ENCODE measurements around the gene UBL7.

The UBL7 gene

DNA sequence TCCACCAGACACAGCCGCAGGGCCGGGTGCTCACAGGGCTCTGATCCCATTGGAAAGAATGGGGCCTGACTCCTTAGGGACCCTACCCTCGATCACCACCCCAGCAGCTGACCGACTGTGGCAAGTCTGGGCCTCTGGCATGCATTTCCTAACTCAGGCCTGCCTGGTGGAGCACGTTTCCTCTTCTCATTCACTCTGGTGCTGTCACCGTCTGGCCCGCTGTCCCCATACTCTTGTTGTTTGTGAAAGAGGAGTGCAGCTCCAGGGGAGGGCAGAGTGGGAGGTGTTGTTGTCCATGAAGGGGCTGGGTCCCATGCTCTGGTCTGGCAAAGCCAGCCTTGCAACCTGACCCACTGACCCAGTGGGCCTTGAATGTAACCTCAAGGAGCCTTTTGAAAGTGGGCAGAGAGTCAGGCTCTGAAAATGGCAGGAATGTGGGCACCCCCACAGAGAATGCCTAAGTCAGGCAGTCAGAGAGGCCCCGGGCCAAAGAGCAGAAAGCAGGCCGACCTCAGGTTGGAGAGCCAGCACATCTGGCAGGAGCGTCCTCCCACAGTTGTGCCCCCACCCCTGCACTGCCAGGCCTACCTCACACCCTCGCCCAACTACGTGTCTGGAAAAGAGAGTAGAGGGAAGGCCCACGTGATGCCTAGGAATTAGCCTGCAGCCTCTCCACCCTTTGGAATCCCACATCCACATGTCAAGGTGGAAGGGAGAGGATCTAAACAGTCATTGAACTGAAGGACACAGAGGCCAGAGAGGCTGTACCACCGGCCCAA is 38.1 kb downstream of the UBL7 start:
- DNase-seq: no peak

DNA sequence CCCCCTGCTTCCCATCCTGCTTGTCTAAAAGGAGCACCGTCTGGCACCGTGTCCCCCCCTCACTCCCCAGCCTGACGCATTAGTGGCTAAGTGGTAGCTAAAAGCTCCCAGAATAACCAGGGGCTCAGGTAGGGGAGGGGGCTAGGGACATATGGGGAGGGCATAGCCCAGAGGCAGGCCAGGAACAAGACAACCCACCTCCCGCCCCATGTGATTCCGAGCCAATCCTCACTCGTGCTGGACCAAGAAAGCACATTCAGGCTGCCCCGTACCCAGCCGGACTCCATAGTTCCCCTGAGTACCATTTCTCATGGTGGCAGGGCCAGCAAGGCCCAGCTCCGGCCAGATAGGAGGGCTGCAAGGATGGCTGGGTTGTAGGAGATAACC is 38.7 kb downstream of the UBL7 start:
- DNase-seq: no peak

- DNase-seq: no peak
Observed at GRCh38 chr15:74421302-74422245, 39.4 kb downstream of the UBL7 start.

DNA sequence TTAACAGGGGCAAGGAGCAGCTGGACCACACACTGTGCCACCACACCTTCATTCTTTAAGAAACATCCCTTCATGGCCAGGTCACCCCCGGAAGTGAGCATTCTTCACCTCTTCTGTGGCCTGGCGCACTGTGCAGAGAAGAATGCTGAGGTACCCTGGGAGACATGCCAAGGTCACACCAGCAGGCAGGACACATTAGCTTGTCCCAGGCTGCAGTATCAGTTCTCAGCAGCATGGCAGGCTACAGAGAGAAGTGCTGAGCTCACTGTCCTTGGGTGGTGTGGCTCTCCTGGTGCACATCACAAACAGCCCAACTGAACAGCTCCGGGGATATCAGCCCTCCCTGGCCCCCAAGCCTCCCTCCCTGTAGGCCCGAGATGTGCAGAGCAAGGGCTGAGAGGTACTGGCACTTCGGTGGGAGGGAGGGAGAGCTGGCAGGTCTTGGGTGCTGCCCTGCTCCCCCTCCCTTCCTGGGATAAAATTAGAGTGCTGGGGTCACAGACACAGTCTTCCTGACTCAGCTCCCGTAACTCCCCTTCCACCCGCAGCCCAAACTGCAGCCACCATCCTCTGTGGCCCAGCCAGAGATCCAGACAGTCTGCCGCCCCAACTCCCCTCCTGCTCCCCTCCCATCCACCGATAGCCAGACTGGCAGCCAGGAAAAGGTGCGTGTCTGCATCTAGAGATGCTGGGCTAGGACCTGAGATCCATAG is 40.6 kb downstream of the UBL7 start:
- DNase-seq: no peak

- DNase-seq: no peak
Observed at GRCh38 chr15:74419432-74419831, 41.5 kb downstream of the UBL7 start.

DNA sequence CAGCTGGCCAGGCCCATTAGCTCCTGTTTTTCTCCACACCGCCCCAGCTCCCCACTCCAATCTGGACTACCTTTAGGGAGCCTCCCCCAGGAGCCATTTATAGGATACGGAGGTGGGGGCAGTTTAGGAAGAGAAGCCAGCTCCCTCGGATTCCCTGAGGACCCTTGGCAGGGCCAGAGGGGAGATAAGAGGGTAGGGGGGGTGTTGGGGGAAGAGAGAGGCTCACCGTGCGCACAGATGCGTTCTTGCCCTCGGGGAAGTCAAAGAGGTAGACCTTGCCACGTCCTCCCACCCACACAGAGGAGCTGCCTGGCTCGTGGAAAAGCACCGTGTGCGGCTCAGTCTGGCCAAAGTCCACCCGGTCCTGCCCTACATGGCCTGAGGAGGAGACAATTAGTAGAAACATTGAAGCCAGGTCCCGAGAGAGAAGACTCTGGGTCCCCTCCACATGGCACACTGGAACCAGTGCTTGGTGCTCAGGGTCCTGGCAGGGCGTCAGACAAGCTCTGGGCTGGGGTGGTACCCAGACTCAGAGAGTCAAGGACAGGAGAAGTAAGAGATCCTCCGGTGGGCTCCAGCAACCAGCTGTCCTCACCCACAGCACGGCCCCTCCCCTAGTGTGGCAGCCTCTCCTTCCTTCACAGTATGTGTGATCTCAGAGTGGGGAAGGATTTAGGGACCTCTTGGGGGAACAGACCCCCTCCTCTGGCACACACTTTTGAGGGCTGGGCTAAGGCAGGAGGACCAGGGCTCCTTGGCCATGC is 42.2 kb downstream of the UBL7 start:
- DNase-seq: no peak

DNA sequence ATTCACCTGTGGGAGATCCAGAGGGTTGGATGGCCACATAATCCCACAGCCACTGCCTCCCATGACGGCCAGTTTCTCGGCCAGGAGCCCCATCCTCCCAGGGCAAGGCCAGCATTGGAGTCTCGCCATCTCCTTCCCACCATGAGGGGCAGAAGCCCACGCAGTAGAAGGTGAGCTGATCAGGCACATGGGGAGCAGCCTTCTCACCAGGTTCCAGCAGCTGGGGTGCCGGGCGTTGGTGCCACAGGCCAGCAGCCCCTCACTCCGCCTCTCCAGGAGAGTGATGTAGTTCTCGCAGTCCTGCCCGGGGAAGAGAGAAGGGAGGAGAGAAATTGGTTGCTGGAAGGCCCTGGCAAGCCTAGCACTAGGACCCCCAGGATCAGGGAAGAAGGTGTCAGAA is 43.3 kb downstream of the UBL7 start:
- no peak for DNase-seq

- DNase-seq: no peak
Observed at GRCh38 chr15:74417225-74417624, 43.7 kb downstream of the UBL7 start.

DNA sequence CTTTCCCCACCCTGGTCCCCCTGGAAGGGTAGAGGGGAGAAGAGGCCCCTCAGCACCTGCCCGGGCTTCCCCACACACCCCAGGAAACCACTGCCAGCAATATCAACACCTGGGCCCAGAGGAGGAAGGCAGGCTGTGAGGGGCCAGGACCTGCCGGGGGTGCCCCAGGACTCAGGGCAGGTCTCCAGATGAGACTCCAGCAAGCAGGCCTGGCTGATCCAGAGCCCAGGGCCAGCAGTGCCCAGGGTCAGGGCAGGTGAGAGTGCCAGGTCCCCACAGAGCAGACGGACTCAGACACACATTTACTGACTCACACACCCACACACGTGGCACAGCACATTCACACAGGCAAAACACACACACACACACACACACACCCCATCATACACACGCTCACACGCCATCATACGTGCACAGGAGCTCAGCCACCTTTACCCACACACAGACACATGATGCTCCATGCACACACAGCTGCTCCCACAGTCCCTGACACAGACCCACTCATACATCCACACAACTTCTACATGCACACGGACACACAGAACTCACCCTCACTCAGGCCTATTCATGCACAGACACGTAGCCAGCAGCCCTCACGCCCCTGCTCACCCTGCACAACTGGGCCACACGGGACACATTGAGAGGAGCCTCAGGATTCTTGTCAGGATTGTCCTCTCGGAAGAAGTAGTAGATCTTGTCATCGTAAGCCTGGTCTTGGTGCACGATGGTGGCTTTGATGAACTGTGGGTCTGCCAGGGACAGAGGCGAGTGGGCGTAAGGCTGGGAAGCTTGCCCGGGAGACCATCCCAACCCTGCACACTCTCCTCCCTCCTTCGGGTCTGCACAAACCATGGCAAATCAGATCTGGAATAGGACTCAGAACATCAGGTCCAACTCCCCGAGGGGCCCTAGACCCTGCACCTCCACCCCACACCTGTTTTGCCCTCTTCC is 44.7 kb downstream of the UBL7 start:
- DNase-seq: no peak

GRCh38 chr15:74414603-74415338 is 46.2 kb downstream of the UBL7 start:
- DNase-seq: no peak

GRCh38 chr15:74414081-74414580 is 46.8 kb downstream of the UBL7 start:
- no peak for DNase-seq

GRCh38 chr15:74413350-74414080 is 47.4 kb downstream of the UBL7 start:
- no peak for DNase-seq

- DNase-seq: no peak
Observed at GRCh38 chr15:74412159-74412558, 48.8 kb downstream of the UBL7 start.

GRCh38 chr15:74411686-74412085 is 49.3 kb downstream of the UBL7 start:
- DNase-seq: no peak

DNA sequence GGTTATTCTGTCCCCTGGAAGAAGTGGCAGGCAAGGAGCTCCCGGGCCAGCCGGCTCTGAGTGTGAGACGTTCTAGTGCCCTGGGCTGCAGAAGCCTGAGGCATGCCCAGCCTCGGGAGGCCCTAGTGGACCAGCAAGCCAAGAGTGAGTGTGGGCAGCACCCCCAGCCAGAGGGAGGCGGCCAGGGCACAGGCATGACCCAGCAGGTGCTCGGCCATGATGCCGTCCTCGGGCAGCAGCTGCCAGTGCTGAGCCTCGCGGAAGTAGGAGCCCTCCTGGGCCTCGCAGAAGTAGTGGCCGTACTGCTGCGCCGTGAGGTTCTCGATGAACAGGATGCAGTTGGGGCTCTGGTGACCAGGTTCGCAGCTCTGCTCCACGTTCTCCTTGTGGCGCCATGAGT is 50.5 kb downstream of the UBL7 start:
- no peak for DNase-seq

GRCh38 chr15:74409225-74409624 is 51.7 kb downstream of the UBL7 start:
- no peak for DNase-seq

DNA sequence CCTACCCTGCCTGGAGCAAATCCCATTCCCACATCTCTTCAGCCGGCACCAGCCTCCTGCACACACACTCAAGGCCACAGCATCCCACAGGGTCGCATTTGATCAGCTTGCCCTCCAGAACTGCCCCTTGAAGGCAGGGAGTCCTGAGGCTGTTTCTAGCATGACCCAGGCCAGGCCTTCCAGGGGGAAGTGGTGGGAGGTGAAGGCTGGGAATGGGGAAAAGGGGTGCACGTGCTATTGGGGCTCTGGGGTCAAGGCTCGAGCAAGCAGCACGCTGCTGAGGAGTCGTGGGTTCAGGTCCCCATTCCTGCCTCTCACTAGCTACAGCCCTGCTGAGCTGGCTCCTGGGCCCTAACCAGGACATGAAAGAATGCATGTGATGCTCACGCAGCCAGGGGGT is 52.1 kb downstream of the UBL7 start:
- DNase-seq: no peak

DNA sequence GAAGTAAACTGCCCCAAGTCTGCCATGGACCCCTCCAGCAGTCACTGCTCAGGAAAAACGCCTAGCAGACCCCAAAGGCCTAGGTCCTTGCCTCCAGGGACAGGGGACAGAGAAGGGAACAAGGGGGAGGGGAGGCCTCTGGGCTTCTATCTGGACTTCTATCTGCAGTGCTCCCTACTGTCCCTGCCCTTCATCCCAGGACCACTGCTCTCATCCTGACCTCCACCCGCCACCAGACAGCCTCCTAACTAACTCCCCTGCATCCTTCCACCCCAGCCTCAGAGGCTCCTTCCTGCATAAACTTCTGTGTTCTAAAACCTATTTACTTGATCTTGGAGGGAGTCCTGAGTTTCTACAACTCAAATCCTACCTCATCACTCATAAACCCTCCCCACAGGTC is 52.6 kb downstream of the UBL7 start:
- no peak for DNase-seq

DNA sequence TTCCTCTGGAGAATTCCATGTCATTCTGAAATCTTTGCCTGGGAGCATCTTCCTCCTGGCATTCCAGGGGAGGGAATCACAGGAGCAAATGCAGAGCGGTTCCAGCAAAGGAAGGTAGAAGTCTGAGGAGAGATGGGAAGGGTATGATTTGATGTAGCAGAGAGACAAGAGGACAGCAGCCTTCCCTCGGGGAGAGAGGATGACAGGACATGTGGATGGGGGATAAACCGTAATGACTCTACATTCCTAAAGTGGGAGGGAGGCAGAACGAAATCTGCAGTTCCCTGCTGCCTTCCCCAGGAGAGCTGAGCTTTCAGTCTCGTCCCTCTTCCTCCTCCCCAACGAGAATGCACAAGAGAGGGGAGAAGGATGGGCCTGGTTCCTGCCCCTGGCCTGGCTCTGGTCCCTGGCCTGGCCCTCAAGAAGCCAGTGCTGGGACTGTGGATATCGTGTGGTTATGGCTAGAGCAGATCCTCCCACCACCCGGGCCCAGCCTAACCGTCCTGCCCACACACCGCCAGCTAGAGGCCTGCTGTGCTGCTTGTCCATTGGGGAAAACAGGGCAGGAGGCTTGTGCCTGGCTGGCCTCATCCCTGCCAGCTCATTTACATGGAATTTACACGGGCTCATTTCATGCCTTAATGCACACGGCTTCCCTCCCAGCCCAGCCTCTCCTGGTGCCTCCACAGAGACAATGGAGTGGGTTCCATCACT is 53.8 kb downstream of the UBL7 start:
- no peak for DNase-seq

Data from CD4-positive, alpha-beta T cell treated with Interleukin-1 beta for 1 hour (primary cell).